DND-41 (cell line): Measurements from ENCODE around the gene C6orf89.

Experiments used
- CTCF ChIP-seq: IDR thresholded peaks from 2 replicates; pipeline ENCODE4 v1.5.1; 2012; ENCODE audit warnings: borderline replicate concordance, low read length, moderate library complexity, mild to moderate bottlenecking; ENCODE audit not compliant: poor library complexity, severe bottlenecking; ENCODE audit errors: extremely low read depth
- EZH2 ChIP-seq: IDR thresholded peaks from 3 replicates; pipeline ENCODE4 v1.6.1; 2012; ENCODE audit warnings: borderline replicate concordance, low read depth, mild to moderate bottlenecking, moderate library complexity, low read length, inconsistent platforms; ENCODE audit not compliant: severe bottlenecking

GRCh38 chr6:36845233-36845632 lies 40.5 kb upstream of the C6orf89 start:
- TF ChIP-seq EZH2 (no peak), CTCF (no peak)
